Measurements from ENCODE around the gene USP19.

Gene USP19

GRCh38 chr3:49135499-49135898 lies 14.9 kb upstream of the USP19 start:
- H3K27me3 Mint-ChIP-seq (ENCODE audit: low read depth, poor library complexity) = peaks cover 10% of the 10 kb centered on the region
- DNase-seq = no peak
- TF ChIP-seq, protein P1, sequence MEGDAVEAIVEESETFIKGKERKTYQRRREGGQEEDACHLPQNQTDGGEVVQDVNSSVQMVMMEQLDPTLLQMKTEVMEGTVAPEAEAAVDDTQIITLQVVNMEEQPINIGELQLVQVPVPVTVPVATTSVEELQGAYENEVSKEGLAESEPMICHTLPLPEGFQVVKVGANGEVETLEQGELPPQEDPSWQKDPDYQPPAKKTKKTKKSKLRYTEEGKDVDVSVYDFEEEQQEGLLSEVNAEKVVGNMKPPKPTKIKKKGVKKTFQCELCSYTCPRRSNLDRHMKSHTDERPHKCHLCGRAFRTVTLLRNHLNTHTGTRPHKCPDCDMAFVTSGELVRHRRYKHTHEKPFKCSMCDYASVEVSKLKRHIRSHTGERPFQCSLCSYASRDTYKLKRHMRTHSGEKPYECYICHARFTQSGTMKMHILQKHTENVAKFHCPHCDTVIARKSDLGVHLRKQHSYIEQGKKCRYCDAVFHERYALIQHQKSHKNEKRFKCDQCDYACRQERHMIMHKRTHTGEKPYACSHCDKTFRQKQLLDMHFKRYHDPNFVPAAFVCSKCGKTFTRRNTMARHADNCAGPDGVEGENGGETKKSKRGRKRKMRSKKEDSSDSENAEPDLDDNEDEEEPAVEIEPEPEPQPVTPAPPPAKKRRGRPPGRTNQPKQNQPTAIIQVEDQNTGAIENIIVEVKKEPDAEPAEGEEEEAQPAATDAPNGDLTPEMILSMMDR (IDR thresholded peaks at IDR 0.05) = no peak
- H3K36me3 Mint-ChIP-seq (ENCODE audit: low read depth) = no peaks in the 10 kb centered on the region
- H3K9me3 Mint-ChIP-seq = peaks cover 5% of the 10 kb centered on the region
- peak overlapping the region; percentile 90 for H3K4me3 Mint-ChIP-seq
- H3K4me1 Mint-ChIP-seq = peaks cover 47% of the 10 kb centered on the region
- H3K27ac Mint-ChIP-seq = no peak overlapping the region

DNA sequence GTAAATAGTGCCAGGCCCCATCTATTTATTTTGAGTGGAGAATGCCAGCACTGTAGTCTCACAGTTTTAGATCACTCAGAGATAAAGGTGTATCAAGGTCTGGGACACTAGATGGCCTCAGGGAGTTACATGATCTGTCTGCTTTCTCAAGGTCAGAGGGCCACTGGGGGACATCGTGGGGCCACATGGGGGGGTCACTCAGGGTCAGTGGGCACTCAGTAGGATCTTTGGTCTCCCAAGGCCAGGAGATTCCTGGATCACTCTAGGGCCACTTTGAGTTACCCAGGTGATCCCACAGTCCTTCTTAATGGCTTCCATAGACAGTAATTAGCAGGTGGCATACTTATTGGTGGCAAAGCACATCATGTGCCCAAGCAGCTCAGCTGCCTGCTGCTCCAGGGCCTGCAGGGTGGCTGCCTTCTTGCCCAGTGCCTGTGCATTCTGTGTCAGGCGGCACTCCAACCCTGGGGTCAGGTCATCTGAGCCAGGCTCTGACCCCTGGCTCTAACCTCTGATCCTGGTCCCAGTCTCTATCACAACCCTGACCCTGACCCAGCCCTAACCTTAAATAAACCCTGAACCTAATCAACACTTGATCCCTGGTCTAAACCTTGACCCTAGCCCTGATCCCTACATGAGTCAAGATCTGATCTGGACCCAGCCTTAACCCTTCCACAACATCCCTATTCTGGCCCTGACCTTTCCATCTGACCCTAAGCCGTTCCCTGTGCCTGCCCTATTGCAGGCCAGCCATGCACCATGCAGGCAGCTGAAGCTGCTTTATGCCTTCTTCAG lies 14.0 kb upstream of the USP19 start:
- peak overlapping the region; percentile 90 for H3K4me3 Mint-ChIP-seq
- H3K9me3 Mint-ChIP-seq = no peaks in the 10 kb centered on the region
- no peaks in the 10 kb centered on the region for H3K36me3 Mint-ChIP-seq (ENCODE audit: low read depth)
- H3K27ac Mint-ChIP-seq = peak overlapping the region; percentile 10
- peaks cover 5% of the 10 kb centered on the region for H3K27me3 Mint-ChIP-seq (ENCODE audit: low read depth, poor library complexity)
- TF ChIP-seq, protein P1 (IDR thresholded peaks at IDR 0.05) = no peak
- peaks cover 44% of the 10 kb centered on the region for H3K4me1 Mint-ChIP-seq
- no peak for DNase-seq

DNA sequence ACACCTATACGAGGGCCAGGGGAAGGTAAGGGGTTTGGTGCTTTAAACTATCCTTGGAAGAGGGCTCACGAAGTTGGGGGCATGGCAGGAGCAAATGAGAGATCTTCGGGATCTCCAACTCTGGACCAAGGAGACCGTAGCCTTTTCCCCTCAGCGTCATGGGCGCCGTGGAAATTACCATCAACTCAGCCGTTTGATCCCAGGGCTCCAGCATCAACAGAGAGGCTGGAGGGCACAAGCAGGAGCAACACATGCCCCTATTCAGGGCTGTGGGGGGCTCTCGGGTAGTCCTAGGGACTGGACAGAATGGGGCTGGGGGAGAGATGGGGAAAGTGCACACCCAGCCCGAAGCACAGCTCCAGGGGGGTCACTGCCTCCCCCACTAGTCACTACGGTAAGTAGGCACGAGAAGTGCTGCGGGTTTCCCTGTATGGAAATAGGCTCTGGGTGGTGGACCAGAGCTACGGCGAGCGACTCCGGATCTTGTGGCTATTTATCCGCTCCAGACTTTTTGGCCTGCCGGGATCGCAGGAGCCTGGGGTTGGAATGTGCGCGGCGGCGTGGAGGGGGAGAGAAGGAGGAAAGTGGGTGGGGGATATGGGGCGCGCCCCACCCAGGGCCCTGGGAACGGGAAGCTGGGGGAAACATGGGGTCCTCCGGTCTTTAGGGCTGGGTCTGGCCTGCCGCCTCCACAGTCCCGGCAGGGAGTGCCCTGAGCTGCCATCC lies 12.8 kb upstream of the USP19 start:
- Mint-ChIP-seq H3K4me1 (peaks cover 51% of the 10 kb centered on the region), H3K27me3 (ENCODE audit: low read depth, poor library complexity) (peaks cover 5% of the 10 kb centered on the region), H3K27ac (peak overlapping the region; percentile 92), H3K9me3 (no peaks in the 10 kb centered on the region), H3K36me3 (ENCODE audit: low read depth) (no peaks in the 10 kb centered on the region), H3K4me3 (peak overlapping the region; percentile 90)
- TF ChIP-seq, protein P1 (IDR thresholded peaks at IDR 0.05) = no peak
- peak; percentile 87 for DNase-seq

- peak; percentile 85 for DNase-seq
- Mint-ChIP-seq H3K36me3 (ENCODE audit: low read depth) (no peaks in the 10 kb centered on the region), H3K4me1 (peaks cover 51% of the 10 kb centered on the region)
Measured at GRCh38 chr3:49132437-49133225, 12.0 kb upstream of the USP19 start, which contains the start of gene LAMB2. Gene LAMB2 (minus strand): TSS chr3:49133050. CDS start chr3:49132867, 183 bp downstream.

GRCh38 chr3:49132073-49132436 lies 11.4 kb upstream of the USP19 start:
- TF ChIP-seq, protein P1 (IDR thresholded peaks at IDR 0.05) = no peak
- H3K27ac Mint-ChIP-seq = no peak overlapping the region
- no peaks in the 10 kb centered on the region for H3K36me3 Mint-ChIP-seq (ENCODE audit: low read depth)
- H3K9me3 Mint-ChIP-seq = no peaks in the 10 kb centered on the region
- H3K4me1 Mint-ChIP-seq = peaks cover 51% of the 10 kb centered on the region
- H3K27me3 Mint-ChIP-seq (ENCODE audit: low read depth, poor library complexity) = no peaks in the 10 kb centered on the region
- peak overlapping the region; percentile 90 for H3K4me3 Mint-ChIP-seq
- DNase-seq = no peak

More at GRCh38 chr3:49132437-49133225, 12.0 kb upstream of the USP19 start, which contains the start of gene LAMB2:
- Mint-ChIP-seq H3K27ac (peak within 1 kb of the TSS; percentile 92), H3K9me3 (no peaks in the 10 kb centered on the region), H3K27me3 (ENCODE audit: low read depth, poor library complexity) (peaks cover 1% of the 10 kb centered on the region), H3K4me3 (peak within 1 kb of the TSS; percentile 90)
- TF ChIP-seq, protein P1 (IDR thresholded peaks at IDR 0.05) = no peak
